Neural progenitor cell (in vitro differentiated cells): ENCODE results near the gene HSPB2.

ENCODE experiments used
- EZH2 ChIP-seq: fragments of 200-600 bp; sonication (generic); IDR thresholded peaks from 2 replicates; pipeline ENCODE4 v1.6.1; 2017; ENCODE audit warnings: antibody characterized with exemption, mild to moderate bottlenecking, moderate library complexity
- TF ChIP-seq, protein P1 (sequence below): fragments of 200-600 bp; sonication (generic); IDR thresholded peaks from 2 replicates; pipeline ENCODE4 v1.5.1; 2017; ENCODE audit warnings: antibody characterized with exemption, mild to moderate bottlenecking

DNA sequence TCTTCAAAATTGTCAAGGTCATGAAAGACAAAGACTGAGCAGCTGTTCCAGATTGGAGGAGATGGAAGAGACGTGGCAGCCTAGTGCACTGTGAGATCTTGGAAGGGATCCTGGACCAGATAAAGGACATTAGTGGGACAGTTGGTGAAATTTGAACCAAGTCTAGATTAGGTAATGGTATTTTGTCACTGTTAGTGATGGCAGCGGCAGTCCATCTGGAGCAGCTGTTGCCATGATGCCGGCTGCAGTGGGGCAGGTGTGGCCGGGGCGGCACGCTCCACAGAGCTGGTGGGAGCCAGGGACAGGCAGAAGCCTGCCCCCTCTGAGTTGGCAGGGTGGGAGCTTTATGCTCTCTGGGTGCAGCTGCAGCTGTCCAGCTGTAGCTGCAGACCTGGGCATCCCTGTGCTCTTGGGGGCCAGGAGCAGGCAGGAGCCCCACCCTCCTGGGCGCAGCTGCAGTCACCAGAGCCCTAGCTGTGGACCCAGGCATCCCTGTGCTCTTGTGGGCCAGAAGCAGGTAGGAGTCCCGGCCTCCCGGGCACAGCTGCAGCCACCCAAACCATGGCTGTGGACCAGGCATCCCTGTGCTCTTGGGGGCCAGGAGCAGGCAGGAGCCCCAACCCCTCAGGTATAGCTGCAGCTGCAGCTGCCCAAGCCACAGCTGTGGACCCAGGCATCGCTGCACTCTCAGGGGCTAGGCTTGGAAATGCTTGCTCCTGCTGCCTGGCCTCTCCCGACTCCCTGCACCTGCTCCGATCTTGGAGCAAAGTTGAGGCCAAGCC lies 45.3 kb downstream of the HSPB2 start:
- TF ChIP-seq, protein P1, sequence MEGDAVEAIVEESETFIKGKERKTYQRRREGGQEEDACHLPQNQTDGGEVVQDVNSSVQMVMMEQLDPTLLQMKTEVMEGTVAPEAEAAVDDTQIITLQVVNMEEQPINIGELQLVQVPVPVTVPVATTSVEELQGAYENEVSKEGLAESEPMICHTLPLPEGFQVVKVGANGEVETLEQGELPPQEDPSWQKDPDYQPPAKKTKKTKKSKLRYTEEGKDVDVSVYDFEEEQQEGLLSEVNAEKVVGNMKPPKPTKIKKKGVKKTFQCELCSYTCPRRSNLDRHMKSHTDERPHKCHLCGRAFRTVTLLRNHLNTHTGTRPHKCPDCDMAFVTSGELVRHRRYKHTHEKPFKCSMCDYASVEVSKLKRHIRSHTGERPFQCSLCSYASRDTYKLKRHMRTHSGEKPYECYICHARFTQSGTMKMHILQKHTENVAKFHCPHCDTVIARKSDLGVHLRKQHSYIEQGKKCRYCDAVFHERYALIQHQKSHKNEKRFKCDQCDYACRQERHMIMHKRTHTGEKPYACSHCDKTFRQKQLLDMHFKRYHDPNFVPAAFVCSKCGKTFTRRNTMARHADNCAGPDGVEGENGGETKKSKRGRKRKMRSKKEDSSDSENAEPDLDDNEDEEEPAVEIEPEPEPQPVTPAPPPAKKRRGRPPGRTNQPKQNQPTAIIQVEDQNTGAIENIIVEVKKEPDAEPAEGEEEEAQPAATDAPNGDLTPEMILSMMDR, result no peak
- no peak for TF ChIP-seq EZH2
